ENCODE data around the gene PTDSS2. TPM values are rescaled to one million over a fixed set of nuclear protein-coding genes. Genes with fewer than 3 reads are reported as not detected.
"Not testable (repeated sequence)": the region's sequence is repeated elsewhere in the genome, so short reads cannot be mapped to it uniquely, and the experiment has no call there.

Gene PTDSS2
- total and polyA plus RNA-seq, 2 experiments from 2014 or later = 22.7 to 145 TPM

- H3K27ac ChIP-seq (ENCODE audit: low read depth); H3K4me2 ChIP-seq; H3K36me3 ChIP-seq (ENCODE audit: insufficient read depth); H3F3A ChIP-seq (replicated peaks; ENCODE audit: low read depth); H3K79me2 ChIP-seq (replicated peaks; ENCODE audit: insufficient read depth); H3K9me3 Mint-ChIP-seq; H3K27ac Mint-ChIP-seq; H4K20me1 ChIP-seq (replicated peaks; ENCODE audit: insufficient read depth); H3K4me3 ChIP-seq; H3K27me3 ChIP-seq (ENCODE audit: insufficient read depth); ATAC-seq; H3K27me3 Mint-ChIP-seq (ENCODE audit: insufficient read depth, low read depth, poor library complexity); DNase-seq (ENCODE audit: low spot score); H3K4me1 Mint-ChIP-seq; H3K9me2 ChIP-seq (ENCODE audit: insufficient read depth); H2AFZ ChIP-seq; H3K4me1 ChIP-seq (ENCODE audit: insufficient read depth); H3K36me3 Mint-ChIP-seq (ENCODE audit: low read depth): not testable (repeated sequence)
- peak overlapping the region; percentile 34; the same call in 1 of the 3 replicates for H3K4me3 Mint-ChIP-seq
Measured at GRCh38 chr11:424766-425165, 25.3 kb upstream of the PTDSS2 start.

DNA sequence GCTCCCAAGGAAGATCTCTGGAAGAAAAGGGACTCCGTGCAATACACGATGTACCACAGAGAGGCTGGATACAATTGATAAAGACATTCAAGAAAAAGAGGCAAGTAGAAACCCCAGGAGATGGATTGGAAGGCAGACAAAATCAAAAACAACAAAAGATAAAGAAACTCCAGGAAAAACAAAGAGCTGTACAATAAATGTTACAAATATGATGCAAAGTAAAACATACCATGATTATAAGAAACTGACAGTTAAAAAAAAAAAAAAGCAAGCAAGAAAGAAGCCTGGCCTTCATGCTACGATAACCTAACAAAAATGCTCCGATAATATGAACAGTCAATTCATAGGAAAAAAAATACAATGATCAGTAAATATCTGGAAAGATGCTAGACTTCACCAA, 24.8 kb upstream of the PTDSS2 start:
- peaks cover 7% of the 10 kb centered on the region for H3K27me3 Mint-ChIP-seq (ENCODE audit: insufficient read depth, low read depth, poor library complexity)
- H3K9me3 Mint-ChIP-seq = peaks cover 3% of the 10 kb centered on the region; the same call in 1 of the 3 replicates
- TF ChIP-seq ZNF114 (CRISPR knock-in tag; IDR thresholded peaks at IDR 0.05) = no peak
- no peak for TF ChIP-seq NANOG (IDR thresholded peaks at IDR 0.05; ENCODE audit: borderline replicate concordance)
- no peak for TF ChIP-seq JUNB (IDR thresholded peaks at IDR 0.05; ENCODE audit: unreplicated experiment)
- no peak for TF ChIP-seq CREB1 (CRISPR knock-in tag; IDR thresholded peaks at IDR 0.05; ENCODE audit: low read depth)
- TF ChIP-seq EZH2phosphoT487 (IDR thresholded peaks at IDR 0.05; ENCODE audit: unreplicated experiment) = no peak
- no peak for TF ChIP-seq CTCF (conservative IDR thresholded peaks at IDR 0.05; ENCODE audit: low read depth in 2 of 2)
- TF ChIP-seq POLR2AphosphoS5 (IDR thresholded peaks at IDR 0.05; ENCODE audit: low read depth) = no peak
- TF ChIP-seq STAT1 (IDR thresholded peaks at IDR 0.05; ENCODE audit: unreplicated experiment) = no peak
- TF ChIP-seq REST (IDR thresholded peaks at IDR 0.05; ENCODE audit: unreplicated experiment) = no peak
- TF ChIP-seq ZNF331 (CRISPR knock-in tag; IDR thresholded peaks at IDR 0.05; ENCODE audit: low read depth) = no peak
- no peak for TF ChIP-seq ZNF462 (CRISPR knock-in tag; IDR thresholded peaks at IDR 0.05)
- Histone ChIP-seq H3K27ac (ENCODE audit: low read depth) (no peak overlapping the region), H3K4me1 (ENCODE audit: insufficient read depth) (no peaks in the 10 kb centered on the region), H3K36me3 (ENCODE audit: insufficient read depth) (no peaks in the 10 kb centered on the region), H3K4me3 (no peak overlapping the region), H3F3A (replicated peaks; ENCODE audit: low read depth) (peaks cover 8% of the 10 kb centered on the region), H3K27me3 (ENCODE audit: insufficient read depth) (peaks cover 6% of the 10 kb centered on the region), H3K9me2 (ENCODE audit: insufficient read depth) (no peaks in the 10 kb centered on the region), H3K79me2 (replicated peaks; ENCODE audit: insufficient read depth) (no peaks in the 10 kb centered on the region), H3K4me2 (no peak overlapping the region), H2AFZ (no peak overlapping the region), H4K20me1 (replicated peaks; ENCODE audit: insufficient read depth) (no peaks in the 10 kb centered on the region)
- no peak overlapping the region for H3K27ac Mint-ChIP-seq
- H3K36me3 Mint-ChIP-seq (ENCODE audit: low read depth) = peaks cover 4% of the 10 kb centered on the region
- H3K4me3 Mint-ChIP-seq = no peak overlapping the region
- no peak for ATAC-seq
- H3K4me1 Mint-ChIP-seq = peaks cover 3% of the 10 kb centered on the region; the same call in 1 of the 3 replicates
- DNase-seq (ENCODE audit: low spot score) = no peak

Data from GM23338 (cell line).